Neuronal stem cell (in vitro differentiated cells): Measurements from ENCODE around the gene MCEMP1.
A peak's percentile ranks its signal among the peaks of the same experiment; 100 is the strongest.

Experiments
- DNase-seq: peaks from one replicate; pipeline ENCODE4 v3.0.0-alpha.2; 2013; ENCODE audit warnings: low spot score
- H2AFZ ChIP-seq: one replicate; pipeline ENCODE4 v1.6.1; 2013; ENCODE audit warnings: mild to moderate bottlenecking, low read length, inconsistent platforms
- H2AK5ac ChIP-seq: 2 replicates; pipeline ENCODE4 v1.6.1; 2013; ENCODE audit warnings: low read depth, mild to moderate bottlenecking, inconsistent platforms, low read length, moderate library complexity, mixed read lengths
- H2BK120ac ChIP-seq: 2 replicates; pipeline ENCODE4 v1.6.1; 2013; ENCODE audit warnings: low read depth, mild to moderate bottlenecking, inconsistent platforms, low read length, moderate library complexity, mixed read lengths
- H2BK12ac ChIP-seq: one replicate; pipeline ENCODE4 v1.6.1; 2013; ENCODE audit warnings: low read length, inconsistent platforms
- H2BK15ac ChIP-seq: 2 replicates; pipeline ENCODE4 v1.6.1; 2013; ENCODE audit warnings: mild to moderate bottlenecking, low read length, inconsistent platforms, mixed read lengths
- H2BK5ac ChIP-seq: one replicate; pipeline ENCODE4 v1.6.1; 2013; ENCODE audit warnings: inconsistent platforms, mild to moderate bottlenecking, low read length, moderate library complexity
- H3K14ac ChIP-seq: one replicate; pipeline ENCODE4 v1.6.1; 2013; ENCODE audit warnings: low read length, inconsistent platforms
- H3K18ac ChIP-seq: 2 replicates; pipeline ENCODE4 v1.6.1; 2013; ENCODE audit warnings: low read length, inconsistent platforms
- H3K23ac ChIP-seq: 2 replicates; pipeline ENCODE4 v1.6.1; 2013; ENCODE audit warnings: low read depth, mild to moderate bottlenecking, mixed read lengths, low read length, inconsistent platforms; ENCODE audit not compliant: poor library complexity
- H3K27ac ChIP-seq: replicated peaks from 3 replicates; pipeline ENCODE4 v1.5.1; 2013; ENCODE audit warnings: low read length, inconsistent platforms
- H3K27me3 ChIP-seq, 3 experiments: 2 replicates each; pipeline ENCODE4 v1.6.1; 2013; ENCODE audit warnings: low read length in 3 of 3, mild to moderate bottlenecking in 2 of 3, inconsistent platforms in 1 of 3, low read depth in 1 of 3, mixed read lengths in 1 of 3, moderate library complexity in 1 of 3; ENCODE audit not compliant: control insufficient read depth in 3 of 3, insufficient read depth in 3 of 3
- H3K36me3 ChIP-seq, 2 donors: replicated peaks in 1 of 2; 2 replicates each; pipeline ENCODE4 v1.6.1; 2013; ENCODE audit warnings: low read length in 2 of 2; ENCODE audit not compliant: control insufficient read depth in 2 of 2, insufficient read depth in 2 of 2
- H3K4ac ChIP-seq: 2 replicates; pipeline ENCODE4 v1.6.1; 2013; ENCODE audit warnings: inconsistent platforms, mild to moderate bottlenecking, low read length, moderate library complexity
- H3K4me1 ChIP-seq, 2 donors: 1 replicate in 1 of 2; 2 replicates in 1 of 2; pipeline ENCODE4 v1.6.1; 2013; ENCODE audit warnings: low read length in 2 of 2, low read depth in 1 of 2; ENCODE audit not compliant: control insufficient read depth in 2 of 2, insufficient read depth in 1 of 2
- H3K4me2 ChIP-seq: one replicate; pipeline ENCODE4 v1.6.1; 2013; ENCODE audit warnings: mild to moderate bottlenecking, low read length, inconsistent platforms; ENCODE audit not compliant: insufficient read depth, poor library complexity, severe bottlenecking
- H3K4me3 ChIP-seq, 2 donors: 2 replicates each; pipeline ENCODE4 v1.5.1; 2013; ENCODE audit warnings: low read length in 2 of 2, mild to moderate bottlenecking in 2 of 2, inconsistent platforms in 1 of 2, moderate library complexity in 1 of 2
- H3K79me1 ChIP-seq: one replicate; pipeline ENCODE4 v1.6.1; 2013; ENCODE audit warnings: low read depth, mild to moderate bottlenecking, inconsistent platforms, low read length, moderate library complexity
- H3K9ac ChIP-seq: one replicate; pipeline ENCODE4 v1.6.1; 2013; ENCODE audit warnings: mild to moderate bottlenecking, low read depth, low read length, inconsistent platforms; ENCODE audit not compliant: poor library complexity
- H3K9me3 ChIP-seq, 2 donors: replicated peaks in 1 of 2; 2 replicates each; pipeline versions ENCODE3 to v1.6.1; 2013; ENCODE audit warnings: low read length in 2 of 2, mild to moderate bottlenecking in 2 of 2, inconsistent platforms in 1 of 2, low read depth in 1 of 2, mixed read lengths in 1 of 2, moderate library complexity in 1 of 2; ENCODE audit not compliant: control insufficient read depth in 2 of 2, insufficient read depth in 1 of 2
- H4K8ac ChIP-seq: one replicate; pipeline ENCODE4 v1.6.1; 2013; ENCODE audit warnings: low read depth, mild to moderate bottlenecking, inconsistent platforms, low read length, moderate library complexity
- H4K91ac ChIP-seq: one replicate; pipeline ENCODE4 v1.6.1; 2013; ENCODE audit warnings: low read length, low read depth, mild to moderate bottlenecking, inconsistent platforms; ENCODE audit not compliant: poor library complexity
- WGBS, 2 donors: extraction: QIAGEN DNeasy Blood & Tissue Kit; methylation state at CpG; one replicate each; pipeline ENCODE4 v1.1.7; 2013; ENCODE audit warnings: missing lambda C conversion rate in 2 of 2, mixed read lengths in 1 of 2; ENCODE audit not compliant: insufficient read length in 2 of 2, insufficient replicate concordance in 1 of 2; ENCODE audit errors: extremely low coverage in 2 of 2; 5-methylcytosine and 5-hydroxymethylcytosine counted together

The MCEMP1 gene

GRCh38 chr19:7658219-7658686 lies 18.6 kb upstream of the MCEMP1 start:
- no peak overlapping the region for H2BK15ac ChIP-seq
- H3K14ac ChIP-seq, result no peak overlapping the region
- WGBS, 2 donors, result no CpG with 5 or more reads among the region's 9 CpGs
- no peak overlapping the region for H3K18ac ChIP-seq
- peak overlapping the region; percentile 79 for H2AFZ ChIP-seq
- H2BK12ac ChIP-seq, result no peak overlapping the region
- H3K36me3 ChIP-seq, result no peaks in the 10 kb centered on the region
- no peak overlapping the region for H2BK120ac ChIP-seq
- H3K27me3 ChIP-seq, result no peaks in the 10 kb centered on the region
- H3K9ac ChIP-seq, result no peak overlapping the region
- H2BK5ac ChIP-seq, result no peak overlapping the region
- peak overlapping the region; percentile 5 for H2AK5ac ChIP-seq
- no peak for DNase-seq
- H4K8ac ChIP-seq, result no peak overlapping the region
- H3K79me1 ChIP-seq, result peaks cover 1% of the 10 kb centered on the region
- no peaks in the 10 kb centered on the region for H3K9me3 ChIP-seq
- no peak overlapping the region for H3K27ac ChIP-seq
- H3K4me3 ChIP-seq, result no peak overlapping the region
- H3K4ac ChIP-seq, result no peak overlapping the region
- no peak overlapping the region for H4K91ac ChIP-seq
- H3K4me1 ChIP-seq, result peaks cover 0 to 2% of the 10 kb centered on the region in 2 donors
- H3K23ac ChIP-seq, result no peak overlapping the region
- no peak overlapping the region for H3K4me2 ChIP-seq

- H2AFZ ChIP-seq, result no peak overlapping the region
- H4K91ac ChIP-seq, result no peak overlapping the region
- no peak overlapping the region for H3K18ac ChIP-seq
- WGBS, 2 donors, result no CpG with 5 or more reads among the region's 8 CpGs
- H3K23ac ChIP-seq, result no peak overlapping the region
- H3K27me3 ChIP-seq, result no peaks in the 10 kb centered on the region
- H3K27ac ChIP-seq, result no peak overlapping the region
- H3K36me3 ChIP-seq, result no peaks in the 10 kb centered on the region
- H2BK5ac ChIP-seq, result no peak overlapping the region
- H2BK12ac ChIP-seq, result no peak overlapping the region
- no peak overlapping the region for H2AK5ac ChIP-seq
- no peak overlapping the region for H2BK120ac ChIP-seq
- no peak overlapping the region for H2BK15ac ChIP-seq
- no peak overlapping the region for H3K4me3 ChIP-seq
- H3K14ac ChIP-seq, result no peak overlapping the region
- peaks cover 0 to 2% of the 10 kb centered on the region in 2 donors for H3K4me1 ChIP-seq
- H4K8ac ChIP-seq, result no peak overlapping the region
- no peak overlapping the region for H3K9ac ChIP-seq
- H3K4ac ChIP-seq, result no peak overlapping the region
- no peaks in the 10 kb centered on the region for H3K9me3 ChIP-seq
- no peak overlapping the region for H3K4me2 ChIP-seq
- no peak for DNase-seq
- peaks cover 1% of the 10 kb centered on the region for H3K79me1 ChIP-seq
These were observed 14.9 kb upstream of the MCEMP1 start for GRCh38 chr19:7661744-7662538.

- Histone ChIP-seq H2AFZ (no peak overlapping the region), H2BK5ac (no peak overlapping the region), H3K9ac (no peak overlapping the region), H3K14ac (no peak overlapping the region), H3K27me3 (no peaks in the 10 kb centered on the region), H2AK5ac (no peak overlapping the region), H3K4ac (no peak overlapping the region), H3K18ac (no peak overlapping the region), H3K36me3 (no peaks in the 10 kb centered on the region), H3K4me2 (no peak overlapping the region), H2BK120ac (no peak overlapping the region), H2BK12ac (no peak overlapping the region), H3K4me3 (no peak overlapping the region), H3K4me1 (no peaks in the 10 kb centered on the region), H2BK15ac (no peak overlapping the region), H3K27ac (no peak overlapping the region), H4K8ac (no peak overlapping the region), H4K91ac (no peak overlapping the region), H3K23ac (no peak overlapping the region), H3K9me3 (no peaks in the 10 kb centered on the region), H3K79me1 (peaks cover 1% of the 10 kb centered on the region)
- DNase-seq, result no peak
- WGBS, 2 donors, result no CpG with 5 or more reads among the region's 14 CpGs
These were observed 14.2 kb upstream of the MCEMP1 start for GRCh38 chr19:7662657-7663056.

- Histone ChIP-seq H4K8ac (no peak overlapping the region), H3K79me1 (peaks cover 1% of the 10 kb centered on the region), H3K18ac (no peak overlapping the region), H3K4me2 (no peak overlapping the region), H2BK120ac (no peak overlapping the region), H3K23ac (no peak overlapping the region), H3K9ac (no peak overlapping the region), H3K27me3 (peaks cover 0 to 2% (median 0%) of the 10 kb centered on the region in 3 experiments), H2BK5ac (no peak overlapping the region), H2AFZ (no peak overlapping the region), H3K4ac (no peak overlapping the region), H3K36me3 (no peaks in the 10 kb centered on the region), H4K91ac (no peak overlapping the region), H2BK12ac (no peak overlapping the region), H3K9me3 (no peaks in the 10 kb centered on the region), H3K4me1 (no peaks in the 10 kb centered on the region), H3K14ac (no peak overlapping the region), H2BK15ac (no peak overlapping the region), H3K27ac (no peak overlapping the region), H2AK5ac (no peak overlapping the region), H3K4me3 (no peak overlapping the region)
- no peak for DNase-seq
- WGBS, 2 donors, result no CpG with 5 or more reads among the region's 7 CpGs
These were observed 13.2 kb upstream of the MCEMP1 start for GRCh38 chr19:7663706-7664105.
